ENCODE measurements around the gene MILR1. TPM values are rescaled to one million over a fixed set of nuclear protein-coding genes. Genes with fewer than 3 reads are reported as not detected.

Gene MILR1
- total RNA-seq, 2 donors from 2014 or later = 2.0 to 5.3 TPM

GRCh38 chr17:64500487-64500859 lies 51.6 kb downstream of the MILR1 start:
- TF ChIP-seq CTCF (IDR thresholded peaks at IDR 0.05) = no peak
- H3K36me3 ChIP-seq = peaks cover 36% of the 10 kb centered on the region
- intact Hi-C loops (cut with DNase I) = no loop called here

DNA sequence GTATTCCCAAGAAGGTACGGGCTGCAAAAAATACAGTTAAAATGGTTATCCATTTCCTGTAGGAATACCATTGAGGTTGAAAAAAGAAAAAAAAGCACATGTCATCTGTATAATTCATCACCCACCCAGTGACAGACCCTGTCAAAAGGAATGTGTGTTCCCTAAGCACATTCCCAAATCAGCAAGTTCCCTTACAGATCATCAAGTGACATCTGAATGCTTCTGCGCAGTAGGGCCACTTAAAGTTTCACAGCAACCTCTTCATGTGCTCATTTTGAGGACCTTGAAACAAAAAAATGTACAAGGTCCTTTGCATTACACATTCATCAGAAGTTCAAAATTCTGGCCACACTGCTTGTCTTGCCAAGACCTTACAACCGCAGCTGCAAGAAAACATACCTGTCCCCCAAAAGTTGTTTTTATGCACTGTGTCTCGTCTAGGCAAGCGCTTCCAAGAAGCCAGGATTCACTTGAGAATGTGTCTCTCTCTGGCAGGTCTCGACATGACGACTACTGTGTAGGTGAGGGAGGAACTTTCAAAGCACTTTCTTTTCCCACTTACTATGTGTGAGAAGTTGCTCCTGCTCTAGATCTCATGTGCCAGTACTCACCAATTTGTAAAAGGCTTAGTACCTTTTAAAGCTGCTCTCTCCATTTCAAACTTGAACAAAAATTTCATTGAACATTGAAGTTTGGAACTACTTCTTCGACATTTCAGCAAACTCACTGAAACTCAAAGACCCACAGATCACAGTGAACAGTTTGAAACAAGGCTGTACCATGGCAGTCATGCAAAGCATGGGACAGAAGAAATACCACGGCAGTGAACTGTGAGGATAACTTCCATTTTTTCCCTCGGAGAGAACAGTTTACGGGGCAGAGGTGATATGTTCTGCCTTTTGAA lies 52.2 kb downstream of the MILR1 start:
- no peak for TF ChIP-seq CTCF (IDR thresholded peaks at IDR 0.05)
- Histone ChIP-seq H3K4me3 (no peak overlapping the region), H3K27ac (no peak overlapping the region), H3K9me3 (no peaks in the 10 kb centered on the region), H3K27me3 (no peaks in the 10 kb centered on the region), H3K9ac (ENCODE audit: low read depth in 2 of 2, low read length in 2 of 2) (no peak overlapping the region), H3K4me1 (peaks cover 8% of the 10 kb centered on the region), H3K36me3 (peaks cover 36% of the 10 kb centered on the region)
- intact Hi-C loops (cut with DNase I) = no loop called here
- no peak for DNase-seq

More at GRCh38 chr17:64500487-64500859, 51.6 kb downstream of the MILR1 start:
- Histone ChIP-seq H3K4me3 (no peak overlapping the region), H3K9me3 (no peaks in the 10 kb centered on the region), H3K4me1 (peaks cover 13% of the 10 kb centered on the region), H3K27ac (no peak overlapping the region), H3K9ac (ENCODE audit: low read depth in 2 of 2, low read length in 2 of 2) (no peak overlapping the region), H3K27me3 (no peaks in the 10 kb centered on the region)
- DNase-seq = no peak

- H3K4me1 ChIP-seq = peaks cover 8% of the 10 kb centered on the region
- no peak overlapping the region for H3K4me3 ChIP-seq
- TF ChIP-seq CTCF (IDR thresholded peaks at IDR 0.05) = no peak
- no peaks in the 10 kb centered on the region for H3K9me3 ChIP-seq
- DNase-seq = no peak
- H3K9ac ChIP-seq (ENCODE audit: low read depth in 2 of 2, low read length in 2 of 2) = no peak overlapping the region
- no peak overlapping the region for H3K27ac ChIP-seq
- peaks cover 36% of the 10 kb centered on the region for H3K36me3 ChIP-seq
- H3K27me3 ChIP-seq = no peaks in the 10 kb centered on the region
- intact Hi-C loops (cut with DNase I) = no loop called here
These were observed 53.1 kb downstream of the MILR1 start for GRCh38 chr17:64502021-64502420.

DNA sequence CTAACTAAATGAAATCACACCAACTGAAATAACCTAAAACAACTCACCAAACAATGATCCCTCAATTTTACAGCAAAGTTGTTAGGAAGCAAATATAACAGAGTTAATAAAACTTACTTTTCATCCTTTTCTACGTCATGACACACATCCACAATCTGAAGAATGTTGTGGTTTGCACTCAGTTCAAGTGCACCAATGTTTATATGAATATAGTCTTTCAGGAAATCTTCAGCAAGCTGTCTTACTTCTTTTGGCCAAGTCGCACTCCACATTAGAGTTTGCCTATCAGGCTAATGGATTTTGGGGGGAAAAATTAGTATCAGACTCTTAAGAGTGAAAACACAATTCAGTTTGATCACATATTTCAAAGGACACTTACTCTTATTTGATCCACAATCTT lies 53.9 kb downstream of the MILR1 start:
- H3K36me3 ChIP-seq = peaks cover 36% of the 10 kb centered on the region
- no peak overlapping the region for H3K27ac ChIP-seq
- H3K4me3 ChIP-seq = no peak overlapping the region
- no peak overlapping the region for H3K9ac ChIP-seq (ENCODE audit: low read depth in 2 of 2, low read length in 2 of 2)
- DNase-seq = no peak
- H3K4me1 ChIP-seq = peaks cover 8% of the 10 kb centered on the region
- H3K27me3 ChIP-seq = no peaks in the 10 kb centered on the region
- H3K9me3 ChIP-seq = no peaks in the 10 kb centered on the region
- TF ChIP-seq CTCF (IDR thresholded peaks at IDR 0.05) = no peak
- intact Hi-C loops (cut with DNase I) = no loop called here

DNA sequence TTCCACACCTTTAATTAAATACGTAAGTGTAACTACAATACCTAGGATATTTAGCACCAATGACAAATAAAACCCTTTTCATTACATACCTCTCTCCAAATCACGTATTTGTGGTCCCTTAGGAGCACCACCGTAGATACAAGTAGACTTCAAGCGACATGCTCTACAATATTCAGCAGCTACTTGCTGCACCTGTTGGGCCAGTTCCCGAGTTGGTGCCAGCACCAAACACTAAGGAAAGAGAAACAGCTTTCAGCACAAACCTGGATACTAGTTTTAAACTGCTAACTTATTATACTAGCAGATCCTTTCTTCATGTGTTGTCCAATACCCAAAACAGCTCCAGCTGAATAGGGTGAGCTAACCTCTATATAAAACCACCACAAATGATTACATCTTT lies 54.4 kb downstream of the MILR1 start:
- H3K9me3 ChIP-seq = no peaks in the 10 kb centered on the region
- peaks cover 36% of the 10 kb centered on the region for H3K36me3 ChIP-seq
- no peaks in the 10 kb centered on the region for H3K27me3 ChIP-seq
- H3K27ac ChIP-seq = no peak overlapping the region
- H3K4me3 ChIP-seq = no peak overlapping the region
- H3K4me1 ChIP-seq = peaks cover 8% of the 10 kb centered on the region
- H3K9ac ChIP-seq (ENCODE audit: low read depth in 2 of 2, low read length in 2 of 2) = peak overlapping the region in 1 of 2 donors; percentile 14
- TF ChIP-seq CTCF (IDR thresholded peaks at IDR 0.05) = no peak
- DNase-seq = no peak
- intact Hi-C loops (cut with DNase I) = no loop called here
